NCI-H2081 treated with DMSO at 0.1 percent for 48 hours (cell line): Measurements from ENCODE around the gene RNF126.
A peak's percentile ranks its signal among the peaks of the same experiment; 100 is the strongest.
"Not testable (repeated sequence)": the region's sequence is repeated elsewhere in the genome, so short reads cannot be mapped to it uniquely, and the experiment has no call there.

ENCODE experiments used
- DNase-seq: peaks from one replicate; lab custom pipeline; 2025; lab: John Stamatoyannopoulos, UW

RNF126 gene

GRCh38 chr19:646779-647565 is 16.0 kb downstream of the RNF126 start:
- no peak for DNase-seq

- no peak for DNase-seq
These were observed 16.9 kb downstream of the RNF126 start for GRCh38 chr19:645912-646778.

- no peak for DNase-seq
These were observed 18.2 kb downstream of the RNF126 start for GRCh38 chr19:644789-645188.

- no peak for DNase-seq
These were observed 18.7 kb downstream of the RNF126 start for GRCh38 chr19:644363-644762.

GRCh38 chr19:643736-644135 is 19.3 kb downstream of the RNF126 start:
- no peak for DNase-seq

- no peak for DNase-seq
These were observed 20.0 kb downstream of the RNF126 start for GRCh38 chr19:642767-643727.

- DNase-seq, result no peak
These were observed 21.3 kb downstream of the RNF126 start for GRCh38 chr19:641702-642101.

- DNase-seq, result no peak
These were observed 22.3 kb downstream of the RNF126 start for GRCh38 chr19:640606-641189.

GRCh38 chr19:640161-640558 is 22.9 kb downstream of the RNF126 start:
- DNase-seq, result no peak

- no peak for DNase-seq
These were observed 23.5 kb downstream of the RNF126 start, which contains the start of gene FGF22 for GRCh38 chr19:639253-640160. Gene FGF22 (plus strand): TSS chr19:639879. CDS start chr19:639926, 47 bp downstream.

GRCh38 chr19:638906-639252 is 24.1 kb downstream of the RNF126 start:
- no peak for DNase-seq

- DNase-seq, result no peak
These were observed 27.9 kb downstream of the RNF126 start for GRCh38 chr19:634975-635652.

GRCh38 chr19:633786-634639 is 29.0 kb downstream of the RNF126 start:
- no peak for DNase-seq

GRCh38 chr19:633068-633785 is 29.8 kb downstream of the RNF126 start, which contains the start of gene POLRMT:
Gene POLRMT (minus strand): TSS chr19:633537. CDS start chr19:633512, 25 bp downstream.
- DNase-seq, result peak; percentile 87

- DNase-seq, result no peak
These were observed 30.4 kb downstream of the RNF126 start for GRCh38 chr19:632579-633067.

GRCh38 chr19:629961-630714 is 32.9 kb downstream of the RNF126 start:
- DNase-seq, result no peak

- not testable (repeated sequence) for DNase-seq
These were observed 33.5 kb downstream of the RNF126 start for GRCh38 chr19:629515-629914.
